HG03460 (cell line): ENCODE measurements around the gene OR2T10.
"Not testable (repeated sequence)": the region's sequence is repeated elsewhere in the genome, so short reads cannot be mapped to it uniquely, and the experiment has no call there.

Experiments used
- ATAC-seq: cut with Tn5 transposase; IDR thresholded peaks from one replicate; pipeline ENCODE4 v1.9.1; 2021; ENCODE audit not compliant: unreplicated experiment

Gene OR2T10, protein sequence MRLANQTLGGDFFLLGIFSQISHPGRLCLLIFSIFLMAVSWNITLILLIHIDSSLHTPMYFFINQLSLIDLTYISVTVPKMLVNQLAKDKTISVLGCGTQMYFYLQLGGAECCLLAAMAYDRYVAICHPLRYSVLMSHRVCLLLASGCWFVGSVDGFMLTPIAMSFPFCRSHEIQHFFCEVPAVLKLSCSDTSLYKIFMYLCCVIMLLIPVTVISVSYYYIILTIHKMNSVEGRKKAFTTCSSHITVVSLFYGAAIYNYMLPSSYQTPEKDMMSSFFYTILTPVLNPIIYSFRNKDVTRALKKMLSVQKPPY

GRCh38 chr1:248597589-248597988 is at the start of gene OR2T10:
TSS of gene OR2T10 (minus strand) at chr1:248597700. CDS start at chr1:248593768, 3,932 bp downstream.
- no peak for ATAC-seq

DNA sequence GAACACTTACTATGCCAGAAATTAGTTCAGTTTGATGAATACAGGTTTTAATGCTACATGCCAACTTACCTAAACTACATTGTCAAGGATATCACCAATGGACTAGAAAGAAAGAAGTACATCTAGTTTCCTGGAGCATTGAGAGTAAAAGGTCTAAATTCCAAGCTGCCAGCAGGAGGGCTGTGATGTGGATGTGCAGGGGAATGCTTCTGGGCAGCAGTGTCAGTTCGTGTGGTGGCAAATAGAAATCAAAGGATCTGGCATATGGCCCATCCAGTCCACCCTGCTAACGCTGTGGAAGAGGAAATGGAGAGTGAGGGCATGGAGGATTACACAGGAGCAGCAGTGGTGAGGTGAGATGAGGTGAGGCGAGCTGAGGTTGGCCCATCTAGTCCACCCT is 47.7 kb upstream of the OR2T10 start, which contains the start of gene OR2T35:
TSS of gene OR2T35 (minus strand) at position 101 of the 400 bp plus-strand sequence. CDS start 6,020 bp downstream, outside the sequence.
- ATAC-seq, result not testable (repeated sequence)

DNA sequence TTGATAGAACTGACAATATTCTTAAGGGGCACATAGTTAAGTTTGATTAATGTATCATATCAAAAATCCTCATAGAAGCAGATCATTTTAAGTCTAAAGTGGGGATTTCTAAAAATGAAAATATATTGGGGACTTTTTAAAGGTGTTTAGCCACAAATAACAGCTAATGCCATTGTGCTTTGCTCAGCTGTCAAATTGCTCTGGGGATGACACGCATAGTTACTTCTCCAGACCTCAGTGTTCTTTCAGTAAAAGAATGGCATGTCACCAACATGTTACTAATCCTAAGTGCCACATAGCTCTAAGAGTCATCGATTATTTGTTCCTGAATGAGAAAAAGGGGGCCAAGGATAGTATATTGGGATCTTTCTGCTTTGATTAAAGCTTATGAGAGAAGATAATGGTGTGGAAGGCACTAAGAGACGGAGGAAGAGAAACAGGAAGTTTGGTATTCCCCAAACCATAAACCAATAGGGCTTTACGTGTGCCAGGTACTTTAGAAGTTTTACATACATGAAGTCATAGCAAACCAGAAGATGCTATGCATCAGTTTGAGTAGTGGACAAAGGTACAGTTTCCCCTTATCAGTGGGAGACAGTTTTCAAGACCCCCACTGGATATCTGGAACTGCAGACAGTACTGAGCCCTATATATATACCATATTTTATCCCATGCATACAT is 45.6 kb upstream of the OR2T10 start:
- ATAC-seq, result peak; percentile 62

GRCh38 chr1:248641583-248641982 is 44.1 kb upstream of the OR2T10 start:
- ATAC-seq, result peak; percentile 10

- ATAC-seq, result peak; percentile 43
These were observed 43.4 kb upstream of the OR2T10 start for GRCh38 chr1:248640906-248641305.

DNA sequence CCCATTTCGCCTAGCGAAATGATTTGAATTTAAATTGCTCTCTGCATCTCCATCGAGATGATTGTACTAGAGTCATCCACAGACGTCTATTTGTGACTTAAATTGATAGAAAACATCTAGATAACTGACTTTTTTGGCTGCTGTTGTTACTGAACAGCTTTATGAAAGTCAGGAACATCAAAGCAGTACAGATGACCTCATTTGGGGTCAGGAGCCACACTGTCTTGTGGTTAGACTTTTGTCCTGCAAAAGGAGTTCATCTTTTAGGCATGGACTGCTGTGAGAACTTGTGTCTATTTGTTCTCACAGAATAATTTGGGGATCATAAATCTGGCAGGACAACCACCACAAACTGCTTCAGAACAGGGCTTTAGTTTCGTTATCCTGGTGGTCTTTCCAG is 42.2 kb upstream of the OR2T10 start:
- peak; percentile 29 for ATAC-seq

DNA sequence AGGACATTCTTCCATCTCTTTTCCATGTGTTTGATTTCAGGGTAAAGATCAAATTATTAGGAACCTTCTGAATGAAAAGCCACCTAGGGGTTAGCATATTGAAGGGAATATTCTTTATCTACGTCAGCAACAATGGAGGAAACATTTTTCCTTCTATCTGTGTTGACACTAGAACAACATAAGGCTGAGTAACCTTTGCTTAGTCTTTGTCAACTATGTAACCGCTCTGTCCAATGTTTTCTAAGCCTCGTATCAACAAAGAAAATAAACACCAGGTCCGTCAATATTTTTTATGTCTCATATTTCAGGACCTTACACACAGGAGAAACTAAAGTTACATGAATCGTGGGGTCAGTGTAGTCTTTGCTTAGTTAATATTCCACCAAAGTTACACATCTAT is 39.1 kb upstream of the OR2T10 start:
- not testable (repeated sequence) for ATAC-seq

DNA sequence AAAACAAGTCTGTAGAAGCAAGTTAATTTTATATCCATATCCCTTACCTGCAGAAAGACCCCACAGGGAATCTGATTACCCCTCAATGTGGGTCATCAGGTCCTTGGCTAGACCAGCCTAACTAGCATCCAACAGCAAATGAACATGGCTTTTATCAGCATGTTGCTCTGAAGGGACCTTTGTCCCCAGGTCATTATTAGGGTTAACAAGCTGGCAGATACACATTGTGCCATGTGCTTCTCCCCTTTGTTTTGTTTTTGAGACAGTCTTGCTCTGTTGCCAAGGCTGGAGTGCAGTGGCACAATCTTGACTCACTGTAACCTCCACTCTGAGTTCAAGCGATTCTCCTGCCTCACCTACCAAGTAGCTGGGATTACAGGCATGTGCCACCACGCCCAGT is 37.5 kb upstream of the OR2T10 start, which contains the start of gene OR2T11:
TSS of gene OR2T11 (minus strand) at position 101 of the 400 bp plus-strand sequence. CDS start 7,963 bp downstream, outside the sequence.
- ATAC-seq, result not testable (repeated sequence)

GRCh38 chr1:248631354-248632008 is 34.0 kb upstream of the OR2T10 start:
- ATAC-seq, result no peak

DNA sequence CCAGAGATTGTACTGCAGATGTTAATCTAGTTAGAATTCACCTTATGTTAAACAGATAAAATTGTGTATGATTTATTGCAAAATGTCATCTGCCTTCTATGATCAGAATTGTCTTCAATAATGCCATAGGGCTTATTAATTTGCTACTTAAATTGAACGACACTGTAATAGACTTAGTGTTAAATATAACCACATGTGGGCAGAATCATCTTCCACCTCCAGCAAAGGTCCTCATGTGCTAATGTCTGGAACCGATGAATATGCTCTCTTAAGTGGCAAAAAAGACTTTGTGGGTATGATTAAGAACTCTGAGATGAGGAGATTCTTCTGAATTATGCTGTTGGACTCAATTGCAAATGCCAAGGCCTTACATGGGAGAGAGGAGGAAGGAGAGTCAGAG is 33.1 kb upstream of the OR2T10 start:
- ATAC-seq, result no peak

GRCh38 chr1:248627971-248628844 is 30.7 kb upstream of the OR2T10 start:
- ATAC-seq, result no peak

- no peak for ATAC-seq
These were observed 28.5 kb upstream of the OR2T10 start for GRCh38 chr1:248625971-248626370.

- ATAC-seq, result no peak
These were observed 27.7 kb upstream of the OR2T10 start for GRCh38 chr1:248625166-248625565.

DNA sequence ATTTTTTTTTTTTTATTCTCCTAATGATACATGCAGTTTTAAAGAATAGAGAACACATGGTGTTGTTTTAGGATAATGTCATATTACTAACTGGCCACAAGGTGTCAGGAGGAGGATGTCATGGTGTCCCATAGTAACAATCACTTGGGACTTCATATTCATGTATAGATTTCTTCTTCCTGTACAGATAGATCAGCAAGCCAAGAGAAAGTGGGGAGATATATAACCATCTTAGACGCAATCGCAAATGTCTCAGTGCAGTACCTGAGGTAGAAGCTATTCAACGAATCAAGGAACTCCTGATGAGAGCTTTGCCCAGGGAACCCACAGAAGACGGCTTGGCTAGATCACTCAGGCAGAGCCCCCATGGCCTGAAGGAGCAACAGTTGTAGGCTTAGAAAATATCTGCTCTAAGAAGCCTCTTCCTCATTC is 25.1 kb upstream of the OR2T10 start:
- peak; percentile 88 for ATAC-seq

DNA sequence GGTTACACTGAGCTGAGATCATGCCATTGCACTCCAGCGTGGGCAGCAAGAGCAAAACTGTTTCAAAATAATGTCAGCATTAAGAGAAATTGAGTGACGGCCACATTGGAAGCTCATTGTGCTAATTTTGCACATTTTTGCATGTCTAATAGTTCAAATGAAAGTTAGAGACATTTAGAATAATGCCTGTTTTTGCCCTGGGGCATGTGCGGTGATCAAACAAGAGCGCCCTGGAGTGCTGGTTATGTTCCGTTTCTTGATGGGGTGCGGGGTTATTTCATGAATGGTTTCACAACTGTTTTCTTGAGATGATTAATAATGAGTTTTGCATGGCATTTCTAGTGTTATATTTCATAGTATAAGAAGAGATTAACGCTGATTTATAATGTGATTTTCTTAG is 24.3 kb upstream of the OR2T10 start:
- ATAC-seq, result no peak

- ATAC-seq, result no peak
These were observed 21.4 kb upstream of the OR2T10 start for GRCh38 chr1:248618878-248619277.

GRCh38 chr1:248618119-248618518 is 20.6 kb upstream of the OR2T10 start:
- no peak for ATAC-seq

- ATAC-seq, result no peak
These were observed 16.2 kb upstream of the OR2T10 start for GRCh38 chr1:248613742-248614141.

DNA sequence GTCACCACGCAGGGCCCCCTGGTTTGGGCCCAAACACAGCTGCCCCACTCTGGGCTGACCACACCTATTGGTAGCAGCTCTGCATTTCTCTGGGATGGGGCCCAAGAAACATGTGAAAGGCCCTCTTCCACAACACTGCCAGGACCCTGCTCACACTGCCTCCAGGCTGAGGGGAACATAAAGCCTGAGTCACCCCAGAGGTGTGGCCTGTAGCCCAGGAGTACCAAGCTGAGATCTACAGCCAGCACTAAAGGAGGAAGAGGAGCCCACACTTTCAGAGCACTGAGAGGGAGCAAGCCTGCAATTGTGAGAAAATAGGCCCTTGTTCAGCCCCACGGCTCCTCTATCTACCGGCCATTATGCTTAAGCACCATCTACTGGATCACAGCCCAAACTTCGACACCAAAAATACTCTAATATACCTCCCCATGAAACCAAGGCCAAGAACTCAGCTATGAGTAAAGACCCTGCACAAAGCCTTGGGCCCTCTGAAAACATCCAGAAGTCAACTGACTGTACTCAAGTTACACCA is 14.4 kb upstream of the OR2T10 start:
- no peak for ATAC-seq

GRCh38 chr1:248610301-248610700 is 12.8 kb upstream of the OR2T10 start:
- no peak for ATAC-seq
